Aorta (tissue), 5 donors: ENCODE data around the gene COL6A3. TPM values are rescaled to one million over a fixed set of nuclear protein-coding genes. Genes with fewer than 3 reads are reported as not detected.

Source experiments
- ATAC-seq: fragments of 200-7000 bp; cut with Tn5 transposase; one replicate; pipeline ENCODE4 v1.9.1; 2022; ENCODE audit warnings: moderate library complexity; ENCODE audit not compliant: low FRiP score
- DNase-seq, 2 donors: peaks; one replicate each; pipeline ENCODE4 v3.0.0-alpha.2; 2020
- H3K27ac ChIP-seq, 2 donors: one replicate each; pipeline ENCODE4 v1.5.1; 2013; ENCODE audit warnings: low read length in 2 of 2, mild to moderate bottlenecking in 2 of 2, moderate library complexity in 2 of 2, control low read depth in 1 of 2, inconsistent platforms in 1 of 2, low read depth in 1 of 2
- H3K27me3 ChIP-seq, 2 donors: one replicate each; pipeline ENCODE4 v1.6.1; 2013; ENCODE audit warnings: control low read depth in 1 of 2, low read length in 1 of 2, mild to moderate bottlenecking in 1 of 2, moderate library complexity in 1 of 2; ENCODE audit not compliant: insufficient read depth in 2 of 2, control insufficient read depth in 1 of 2
- H3K36me3 ChIP-seq, 2 donors: one replicate each; pipeline ENCODE4 v1.6.1; 2013; ENCODE audit warnings: control low read depth in 1 of 2, low read length in 1 of 2, mild to moderate bottlenecking in 1 of 2; ENCODE audit not compliant: insufficient read depth in 2 of 2, control insufficient read depth in 1 of 2
- H3K4me1 ChIP-seq, 2 donors: one replicate each; pipeline ENCODE4 v1.6.1; 2013; ENCODE audit warnings: low read length in 2 of 2, control low read depth in 1 of 2, mild to moderate bottlenecking in 1 of 2, moderate library complexity in 1 of 2; ENCODE audit not compliant: insufficient read depth in 2 of 2, control insufficient read depth in 1 of 2
- H3K4me3 ChIP-seq, 2 donors: one replicate each; pipeline ENCODE4 v1.5.1; 2013; ENCODE audit warnings: low read length in 2 of 2, control low read depth in 1 of 2, mild to moderate bottlenecking in 1 of 2
- H3K9me3 ChIP-seq: one replicate; pipeline ENCODE4 v1.6.1; 2013; ENCODE audit warnings: mild to moderate bottlenecking, low read length; ENCODE audit not compliant: control insufficient read depth
- WGBS, 2 donors: extraction: QIAGEN DNeasy Blood & Tissue Kit; methylation state at CpG; one replicate each; pipeline ENCODE4 v1.1.7; 2013; 5-methylcytosine and 5-hydroxymethylcytosine counted together
- intact Hi-C, 2 donors: fragments of 100-400 bp; cut with DNase I; formaldehyde crosslinking; loops; one replicate each; pipeline versions ENCODE4 v1.14.2 to v1.15.0; 2022
- polyA plus RNA-seq, 2 donors: library from polyadenylated mRNA; stranded (reverse); fragments of 200-250 nt; gene quantifications; one replicate each; pipeline ENCODE4 v1.2.3, GENCODE V29; 2013
- total RNA-seq, 2 donors: library from RNA; stranded (reverse); fragmentation: NEBNext Ultra II Directional; extraction: Animal tissue kit (Norgen Biotek cat#: 25700); gene quantifications; one replicate each; pipeline ENCODE4 v1.2.1, GENCODE V29; 2021
- donor health status: healthy with polysubstance abuse.
- donor health status: Bipolar disorder and iron deficiency.
- donor health status: DM: no; HTN: no; CAD: no.
- donor health status: DM: no; HTN: no; CAD: no.
- donor health status: DM: yes; HTN: yes; CAD: no.

The COL6A3 gene
- total and polyA plus RNA-seq, 4 donors = 7.3 to 289 (median 122) TPM

DNA sequence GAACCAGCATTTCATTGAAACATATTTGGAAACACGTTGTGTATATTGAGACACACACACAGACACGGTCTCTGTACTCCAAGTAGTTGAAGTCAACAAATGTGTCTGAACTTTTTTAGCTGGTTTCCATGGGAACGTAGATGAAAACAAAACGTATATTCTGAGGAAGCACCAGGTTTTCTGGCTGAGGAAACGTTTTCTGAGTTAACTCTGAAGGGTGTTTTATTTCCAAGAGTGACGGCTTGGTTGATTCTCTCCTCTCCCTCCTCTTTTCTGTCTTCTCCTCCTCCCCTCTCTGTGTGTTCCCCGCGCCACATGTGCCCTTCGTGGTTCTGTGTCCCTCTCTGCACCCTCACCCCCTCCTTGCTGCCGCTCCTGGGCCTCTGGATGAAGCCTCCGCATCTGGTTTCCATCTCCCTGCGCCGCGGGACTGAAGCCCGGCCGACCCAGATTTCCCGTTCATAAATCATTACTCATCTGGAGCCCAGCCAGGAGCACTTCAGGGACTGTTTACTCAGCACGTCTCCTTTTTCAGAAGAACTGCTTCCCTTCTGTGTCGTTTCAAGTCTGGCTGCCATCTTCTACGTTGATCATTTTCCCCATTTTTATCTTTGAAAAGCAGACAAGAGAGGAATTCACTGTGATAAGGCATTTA lies 122.7 kb downstream of the COL6A3 start:
- Histone ChIP-seq H3K9me3 (no peaks in the 10 kb centered on the region), H3K27ac (peak overlapping the region; percentile 50 to 57), H3K36me3 (no peaks in the 10 kb centered on the region), H3K27me3 (no peaks in the 10 kb centered on the region), H3K4me1 (no peaks in the 10 kb centered on the region), H3K4me3 (no peak overlapping the region)
- intact Hi-C loops = loop anchor here in 1 of 2 donors (10.0 kb wide), 1 partner anchor 124 kb away; the partner anchor contains the start of gene COL6A3
- 0 to 1% methylated on average over 20 of the region's 20 CpGs for WGBS, 2 donors
- peak; percentile 94 to 95 for DNase-seq
- ATAC-seq = peak; percentile 91

DNA sequence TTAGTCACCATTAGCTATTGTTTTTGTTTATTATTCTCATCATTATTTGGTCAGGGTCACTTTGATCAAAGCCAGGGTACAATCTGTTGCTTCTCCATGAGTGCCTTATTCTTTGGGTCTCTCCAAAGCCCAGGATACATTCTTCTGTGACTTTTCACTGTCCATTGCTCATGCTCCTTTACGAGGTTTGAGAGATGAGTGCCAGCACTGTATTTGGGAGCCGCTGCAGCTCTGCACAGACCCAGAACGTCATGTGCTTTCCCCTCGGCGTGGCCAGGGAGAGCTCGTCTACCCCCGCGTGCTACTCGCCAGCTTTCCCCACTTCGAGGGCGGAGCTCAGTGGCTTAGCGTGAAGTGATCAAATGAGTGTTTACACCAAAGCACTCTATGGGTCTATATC lies 123.7 kb downstream of the COL6A3 start:
- ATAC-seq (peak; percentile 90), DNase-seq (peak; percentile 90 to 93)
- H3K9me3 ChIP-seq = no peaks in the 10 kb centered on the region
- no peaks in the 10 kb centered on the region for H3K36me3 ChIP-seq
- H3K27me3 ChIP-seq = no peaks in the 10 kb centered on the region
- H3K27ac ChIP-seq = peak overlapping the region in 1 of 2 donors; percentile 32
- H3K4me1 ChIP-seq = no peaks in the 10 kb centered on the region
- no peak overlapping the region for H3K4me3 ChIP-seq
- intact Hi-C loops = loop anchor here in 1 of 2 donors (10.0 kb wide), 1 partner anchor 125 kb away; the partner anchor contains the start of gene COL6A3
- 11 to 16% methylated on average over 12 of the region's 12 CpGs for WGBS, 2 donors

DNA sequence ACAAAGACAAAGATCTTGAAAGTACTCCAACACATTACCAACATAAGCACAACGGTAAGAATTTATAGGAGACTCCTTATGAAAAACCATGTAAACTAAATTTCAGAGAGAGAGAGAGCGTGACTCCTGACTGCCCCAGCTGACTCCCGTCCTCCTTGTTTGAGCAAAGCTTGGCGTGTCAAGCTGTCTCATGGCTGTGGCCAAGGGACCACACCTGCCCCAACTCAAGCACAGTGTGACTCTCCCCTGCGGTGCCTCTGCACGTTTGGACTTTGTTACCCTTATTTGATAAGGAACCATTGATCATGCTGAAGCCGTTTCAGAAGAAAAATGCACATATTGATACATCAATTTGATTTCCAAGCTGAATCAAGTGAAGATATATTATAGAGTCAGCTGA lies 124.8 kb downstream of the COL6A3 start:
- Histone ChIP-seq H3K27ac (no peak overlapping the region), H3K4me1 (no peaks in the 10 kb centered on the region), H3K36me3 (no peaks in the 10 kb centered on the region), H3K27me3 (no peaks in the 10 kb centered on the region), H3K9me3 (no peaks in the 10 kb centered on the region), H3K4me3 (no peak overlapping the region)
- no peak for ATAC-seq
- no peak for DNase-seq
- intact Hi-C loops = no loop called here
- 94 to 95% methylated on average over 7 of the region's 7 CpGs for WGBS, 2 donors

DNA sequence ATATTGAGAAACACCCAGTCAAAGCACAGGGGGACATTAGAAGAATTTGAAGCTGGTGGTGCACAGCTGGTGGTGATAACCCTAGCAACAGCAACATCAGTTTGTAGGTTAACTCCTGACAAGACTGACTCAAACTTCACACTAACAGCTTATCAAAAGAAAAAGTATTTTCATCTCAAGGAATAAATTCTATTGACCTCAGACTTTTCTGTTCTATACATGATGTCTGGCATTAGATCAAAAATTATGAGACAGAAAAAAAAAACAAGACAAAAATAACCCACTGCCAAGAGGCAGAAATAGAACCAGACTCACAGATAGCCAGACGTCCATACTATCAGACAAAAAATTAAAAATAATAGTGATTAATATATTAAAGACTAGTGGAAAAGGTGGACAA lies 126.1 kb downstream of the COL6A3 start:
- no peaks in the 10 kb centered on the region for H3K4me1 ChIP-seq
- no peak overlapping the region for H3K27ac ChIP-seq
- H3K9me3 ChIP-seq = no peaks in the 10 kb centered on the region
- H3K4me3 ChIP-seq = no peak overlapping the region
- intact Hi-C loops = no loop called here
- H3K36me3 ChIP-seq = no peaks in the 10 kb centered on the region
- H3K27me3 ChIP-seq = no peaks in the 10 kb centered on the region
- ATAC-seq (no peak), DNase-seq (no peak)
- WGBS, 2 donors = 29 to 30% methylated on average over 1 of the region's 1 CpG

DNA sequence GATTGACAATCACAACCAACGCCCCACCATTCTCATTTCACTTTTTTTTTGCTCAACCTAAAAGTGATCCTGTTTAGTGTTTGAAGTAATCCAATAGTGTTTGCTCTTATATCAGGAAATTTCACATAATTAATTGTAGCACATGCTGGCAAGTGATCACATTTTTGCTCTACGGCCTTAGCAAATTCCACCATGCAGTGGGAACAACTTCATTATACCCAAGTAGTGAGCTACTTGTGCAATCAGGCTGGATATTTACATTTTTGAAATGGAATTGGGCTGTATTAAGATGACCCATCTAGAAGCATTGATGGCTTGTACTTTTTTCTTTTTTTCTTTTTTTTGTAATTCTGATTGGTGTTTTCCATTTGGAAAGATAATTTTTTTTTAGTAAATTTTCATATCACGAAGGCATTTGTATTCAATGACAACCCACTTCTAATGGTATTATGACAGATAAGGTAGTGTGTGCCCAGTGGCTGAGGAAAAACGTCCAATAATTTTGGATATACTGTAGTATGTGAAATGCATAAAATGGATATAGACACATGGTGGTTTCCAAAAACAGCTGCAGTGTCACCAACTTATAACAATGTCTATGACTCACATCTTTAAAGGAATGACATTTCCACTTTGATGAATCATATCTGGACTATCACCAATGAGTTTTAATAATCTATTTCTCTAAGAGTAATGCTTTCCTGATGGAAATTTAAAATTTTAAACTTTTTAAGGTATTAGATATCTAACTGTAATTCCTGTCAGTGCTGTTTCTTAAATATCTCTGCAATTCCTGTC lies 130.6 kb downstream of the COL6A3 start:
- Histone ChIP-seq H3K27ac (no peak overlapping the region), H3K9me3 (no peaks in the 10 kb centered on the region), H3K36me3 (no peaks in the 10 kb centered on the region), H3K4me1 (peaks cover 0 to 2% of the 10 kb centered on the region in 2 donors), H3K27me3 (no peaks in the 10 kb centered on the region), H3K4me3 (no peak overlapping the region)
- ATAC-seq (no peak), DNase-seq (no peak)
- intact Hi-C loops = no loop called here
- 83 to 85% methylated on average over 4 of the region's 4 CpGs for WGBS, 2 donors

DNA sequence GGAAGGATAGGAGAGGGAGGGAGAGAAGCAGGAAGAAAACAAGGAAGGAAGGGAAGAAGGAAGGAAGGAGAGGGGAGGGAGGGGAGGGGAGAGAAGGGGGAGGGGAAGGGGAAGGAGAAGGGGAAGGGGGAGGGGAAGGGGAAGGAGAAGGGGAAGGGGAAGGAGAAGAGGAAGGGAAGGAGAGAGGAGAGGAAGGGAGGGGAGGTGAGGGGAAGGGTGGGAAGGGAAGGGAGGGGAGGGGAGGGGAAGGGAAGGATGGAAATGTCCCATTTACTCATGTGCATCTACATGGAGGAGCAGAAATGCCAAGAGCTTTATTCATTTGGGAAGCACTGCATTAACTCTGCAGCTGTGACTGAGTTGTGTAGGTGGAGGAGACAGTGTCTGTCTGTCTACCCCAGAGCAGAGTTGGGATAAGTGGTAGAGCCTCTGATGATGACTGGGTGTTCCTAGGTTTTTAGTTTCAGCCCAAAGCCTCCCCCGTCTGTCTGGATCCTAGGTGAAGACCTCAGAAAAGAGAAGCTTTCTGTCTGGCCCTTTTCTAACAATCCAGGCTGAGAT lies 131.3 kb downstream of the COL6A3 start:
- Histone ChIP-seq H3K4me3 (no peak overlapping the region), H3K27ac (no peak overlapping the region), H3K27me3 (no peaks in the 10 kb centered on the region), H3K9me3 (no peaks in the 10 kb centered on the region), H3K36me3 (no peaks in the 10 kb centered on the region), H3K4me1 (peaks cover 0 to 2% of the 10 kb centered on the region in 2 donors)
- 95% methylated on average over 1 of the region's 1 CpG for WGBS, 2 donors
- ATAC-seq = no peak
- no peak for DNase-seq
- intact Hi-C loops = no loop called here

DNA sequence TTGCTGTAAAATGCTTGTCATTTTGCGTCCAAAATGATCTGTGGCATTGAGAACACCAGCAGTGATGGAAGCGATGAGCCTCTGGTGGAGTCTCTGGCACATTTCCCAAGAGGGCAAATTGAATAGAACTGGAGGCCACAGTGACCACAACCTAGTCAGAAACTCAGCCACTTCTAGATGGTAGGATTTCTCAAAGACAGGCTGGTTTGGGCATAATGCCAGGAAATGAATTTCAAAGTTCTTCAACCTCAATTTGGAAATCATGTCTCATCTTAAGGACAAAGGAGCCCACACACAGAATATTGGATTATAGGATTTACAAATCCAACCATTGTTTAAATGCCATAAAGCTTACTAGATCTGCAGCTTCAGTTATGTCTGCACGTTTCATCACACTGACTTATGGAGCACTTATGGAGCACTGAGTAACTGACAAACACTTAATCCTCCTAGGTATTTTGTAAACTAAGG lies 132.1 kb downstream of the COL6A3 start:
- no peak overlapping the region for H3K27ac ChIP-seq
- intact Hi-C loops = no loop called here
- no peaks in the 10 kb centered on the region for H3K27me3 ChIP-seq
- no peaks in the 10 kb centered on the region for H3K9me3 ChIP-seq
- ATAC-seq = no peak
- DNase-seq = no peak
- 80 to 91% methylated on average over 3 of the region's 3 CpGs for WGBS, 2 donors
- H3K4me1 ChIP-seq = peaks cover 0 to 2% of the 10 kb centered on the region in 2 donors
- no peaks in the 10 kb centered on the region for H3K36me3 ChIP-seq
- H3K4me3 ChIP-seq = no peak overlapping the region

DNA sequence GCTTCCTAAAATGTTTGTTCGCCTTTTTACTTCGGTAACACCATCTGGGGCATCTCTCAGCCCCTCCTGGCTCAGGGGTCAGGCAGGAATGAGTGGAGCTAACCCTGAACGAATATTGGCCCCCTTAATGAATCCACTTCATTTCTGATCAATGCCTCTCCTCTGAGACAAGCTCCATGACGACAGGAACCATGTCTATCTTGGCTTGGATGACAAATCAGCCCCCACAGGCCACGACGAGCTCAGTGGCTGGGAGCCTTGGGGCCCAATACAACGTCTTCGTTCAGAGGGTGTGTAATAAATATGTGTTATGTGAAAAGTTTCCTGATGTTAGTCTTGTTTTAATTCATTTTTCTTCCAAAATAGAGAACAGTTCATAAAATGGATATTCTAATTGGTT lies 133.0 kb downstream of the COL6A3 start:
- Histone ChIP-seq H3K9me3 (no peaks in the 10 kb centered on the region), H3K4me1 (peaks cover 0 to 2% of the 10 kb centered on the region in 2 donors), H3K27ac (no peak overlapping the region), H3K4me3 (no peak overlapping the region), H3K27me3 (no peaks in the 10 kb centered on the region), H3K36me3 (no peaks in the 10 kb centered on the region)
- DNase-seq (no peak), ATAC-seq (no peak)
- WGBS, 2 donors = 82 to 87% methylated on average over 8 of the region's 8 CpGs
- intact Hi-C loops = no loop called here
